ENCODE data around the gene ADAMTS15. TPM values are rescaled to one million over a fixed set of nuclear protein-coding genes. Genes with fewer than 3 reads are reported as not detected.

Gene ADAMTS15
- total and polyA plus RNA-seq, 10 donors = 0.41 to 6.9 (median 2.2) TPM

DNA sequence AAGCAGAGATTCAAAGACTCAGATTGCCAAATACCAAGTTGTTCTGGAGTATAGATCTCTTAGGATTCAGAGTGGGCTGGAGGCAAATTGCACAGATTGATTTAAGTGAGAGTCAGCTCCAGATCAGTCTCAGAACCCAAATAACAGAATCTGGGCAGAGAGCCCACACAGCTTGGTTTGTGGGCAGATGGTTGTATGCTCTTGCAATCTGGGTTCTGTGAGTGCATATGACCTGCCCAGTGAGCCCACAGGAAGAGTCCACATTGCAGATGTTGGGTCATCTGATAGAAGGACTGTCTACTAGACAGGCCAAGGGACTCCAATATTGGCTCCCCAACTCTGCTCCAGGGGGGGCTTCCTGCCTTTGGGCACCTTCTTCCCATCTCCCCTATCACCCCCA, 65.9 kb downstream of the ADAMTS15 start:
- Histone ChIP-seq H3K27me3 (replicated peaks in 1 of 7) (peaks cover 0 to 20% (median 0%) of the 10 kb centered on the region in 7 donors), H3K4me1 (no peaks in the 10 kb centered on the region), H3K27ac (no peak overlapping the region), H3K4me3 (no peak overlapping the region), H3K9me3 (no peaks in the 10 kb centered on the region), H3K36me3 (no peaks in the 10 kb centered on the region)
- intact Hi-C loops (cut with DNase I; ENCODE audit: low total_unique reads) = no loop called here
- no peak for DNase-seq
- TF ChIP-seq, protein P1, sequence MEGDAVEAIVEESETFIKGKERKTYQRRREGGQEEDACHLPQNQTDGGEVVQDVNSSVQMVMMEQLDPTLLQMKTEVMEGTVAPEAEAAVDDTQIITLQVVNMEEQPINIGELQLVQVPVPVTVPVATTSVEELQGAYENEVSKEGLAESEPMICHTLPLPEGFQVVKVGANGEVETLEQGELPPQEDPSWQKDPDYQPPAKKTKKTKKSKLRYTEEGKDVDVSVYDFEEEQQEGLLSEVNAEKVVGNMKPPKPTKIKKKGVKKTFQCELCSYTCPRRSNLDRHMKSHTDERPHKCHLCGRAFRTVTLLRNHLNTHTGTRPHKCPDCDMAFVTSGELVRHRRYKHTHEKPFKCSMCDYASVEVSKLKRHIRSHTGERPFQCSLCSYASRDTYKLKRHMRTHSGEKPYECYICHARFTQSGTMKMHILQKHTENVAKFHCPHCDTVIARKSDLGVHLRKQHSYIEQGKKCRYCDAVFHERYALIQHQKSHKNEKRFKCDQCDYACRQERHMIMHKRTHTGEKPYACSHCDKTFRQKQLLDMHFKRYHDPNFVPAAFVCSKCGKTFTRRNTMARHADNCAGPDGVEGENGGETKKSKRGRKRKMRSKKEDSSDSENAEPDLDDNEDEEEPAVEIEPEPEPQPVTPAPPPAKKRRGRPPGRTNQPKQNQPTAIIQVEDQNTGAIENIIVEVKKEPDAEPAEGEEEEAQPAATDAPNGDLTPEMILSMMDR (IDR thresholded peaks at IDR 0.05 in 8 of 11, conservative IDR thresholded peaks at IDR 0.05 in 3 of 11) = no peak

DNA sequence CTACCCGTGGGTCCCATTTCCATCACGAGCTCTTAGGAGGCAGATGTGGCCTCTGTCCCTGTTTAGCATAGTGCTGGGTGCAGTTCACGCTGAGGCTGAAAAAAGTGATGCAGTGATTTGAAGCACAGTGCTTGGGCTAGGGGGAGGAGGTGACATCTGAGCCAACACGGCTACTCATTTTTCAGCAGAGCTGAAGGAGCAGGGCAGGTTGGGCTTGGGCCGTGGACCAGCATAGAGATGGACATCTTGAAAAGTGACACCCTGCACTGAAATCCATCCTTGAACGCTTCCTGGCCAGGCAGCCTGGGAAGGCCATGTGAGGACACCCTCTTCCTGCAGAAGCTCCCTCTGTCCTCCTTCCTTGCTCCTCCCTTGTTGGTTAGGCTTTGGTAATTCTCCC, 66.4 kb downstream of the ADAMTS15 start:
- intact Hi-C loops (cut with DNase I; ENCODE audit: low total_unique reads) = no loop called here
- TF ChIP-seq POLR2A (IDR thresholded peaks at IDR 0.05) = no peak
- no peak for TF ChIP-seq POLR2AphosphoS5 (IDR thresholded peaks at IDR 0.05)
- TF ChIP-seq, protein P1 (IDR thresholded peaks at IDR 0.05 in 8 of 11, conservative IDR thresholded peaks at IDR 0.05 in 3 of 11) = no peak
- WGBS, 5 donors = 66 to 86% (median 76%) methylated on average over 6 of the region's 6 CpGs
- Histone ChIP-seq H3K27ac (no peak overlapping the region), H3K36me3 (no peaks in the 10 kb centered on the region), H3K27me3 (replicated peaks in 1 of 7) (peaks cover 0 to 20% (median 0%) of the 10 kb centered on the region in 7 donors), H3K9me3 (no peaks in the 10 kb centered on the region), H3K4me1 (no peaks in the 10 kb centered on the region), H3K4me3 (no peak overlapping the region)
- no peak for DNase-seq

DNA sequence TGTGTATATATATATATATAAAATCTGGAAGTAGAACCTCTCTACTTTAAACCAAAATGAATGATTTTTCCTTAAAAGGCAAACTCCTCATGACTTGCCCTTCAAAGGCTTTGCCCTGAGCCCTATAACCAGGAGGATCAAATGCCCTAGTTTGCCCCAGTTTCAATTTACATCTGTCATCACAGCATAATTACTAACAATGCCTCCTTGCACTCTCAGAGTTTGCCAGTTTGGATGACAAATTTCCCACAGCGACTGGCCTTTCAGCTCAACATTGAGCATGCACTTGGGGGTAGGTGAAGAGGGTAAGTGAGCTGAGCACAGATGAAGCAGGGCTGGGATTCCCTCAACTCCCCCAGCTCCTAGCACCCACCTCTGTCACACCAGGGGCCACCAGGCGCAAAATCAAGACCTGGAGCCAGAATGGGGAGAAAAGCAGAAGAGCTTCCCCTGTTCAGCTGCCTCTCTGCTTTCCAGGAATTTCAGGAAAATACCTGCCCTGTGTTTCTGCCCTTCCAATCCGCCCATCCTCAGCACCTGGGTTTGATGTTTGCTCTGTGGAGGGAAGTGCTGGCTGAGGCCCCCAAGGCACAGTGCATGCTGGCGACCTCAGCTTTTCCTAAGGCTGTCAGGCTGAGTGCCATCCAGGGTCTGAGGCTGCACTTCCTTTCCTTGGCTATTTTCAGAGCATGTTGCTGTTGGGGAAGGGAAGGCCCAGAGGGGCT, 67.5 kb downstream of the ADAMTS15 start:
- H3K36me3 ChIP-seq = no peaks in the 10 kb centered on the region
- no peak overlapping the region for H3K4me3 ChIP-seq
- peaks cover 0 to 20% (median 0%) of the 10 kb centered on the region in 7 donors for H3K27me3 ChIP-seq (replicated peaks in 1 of 7)
- 66 to 89% (median 83%) methylated on average over 4 of the region's 4 CpGs for WGBS, 5 donors
- H3K9me3 ChIP-seq = no peaks in the 10 kb centered on the region
- H3K4me1 ChIP-seq = no peaks in the 10 kb centered on the region
- DNase-seq = no peak
- no peak for TF ChIP-seq POLR2A (IDR thresholded peaks at IDR 0.05)
- TF ChIP-seq, protein P1 (IDR thresholded peaks at IDR 0.05 in 8 of 11, conservative IDR thresholded peaks at IDR 0.05 in 3 of 11) = no peak
- TF ChIP-seq POLR2AphosphoS5 (IDR thresholded peaks at IDR 0.05) = no peak
- no peak overlapping the region for H3K27ac ChIP-seq
- intact Hi-C loops (cut with DNase I; ENCODE audit: low total_unique reads) = no loop called here

DNA sequence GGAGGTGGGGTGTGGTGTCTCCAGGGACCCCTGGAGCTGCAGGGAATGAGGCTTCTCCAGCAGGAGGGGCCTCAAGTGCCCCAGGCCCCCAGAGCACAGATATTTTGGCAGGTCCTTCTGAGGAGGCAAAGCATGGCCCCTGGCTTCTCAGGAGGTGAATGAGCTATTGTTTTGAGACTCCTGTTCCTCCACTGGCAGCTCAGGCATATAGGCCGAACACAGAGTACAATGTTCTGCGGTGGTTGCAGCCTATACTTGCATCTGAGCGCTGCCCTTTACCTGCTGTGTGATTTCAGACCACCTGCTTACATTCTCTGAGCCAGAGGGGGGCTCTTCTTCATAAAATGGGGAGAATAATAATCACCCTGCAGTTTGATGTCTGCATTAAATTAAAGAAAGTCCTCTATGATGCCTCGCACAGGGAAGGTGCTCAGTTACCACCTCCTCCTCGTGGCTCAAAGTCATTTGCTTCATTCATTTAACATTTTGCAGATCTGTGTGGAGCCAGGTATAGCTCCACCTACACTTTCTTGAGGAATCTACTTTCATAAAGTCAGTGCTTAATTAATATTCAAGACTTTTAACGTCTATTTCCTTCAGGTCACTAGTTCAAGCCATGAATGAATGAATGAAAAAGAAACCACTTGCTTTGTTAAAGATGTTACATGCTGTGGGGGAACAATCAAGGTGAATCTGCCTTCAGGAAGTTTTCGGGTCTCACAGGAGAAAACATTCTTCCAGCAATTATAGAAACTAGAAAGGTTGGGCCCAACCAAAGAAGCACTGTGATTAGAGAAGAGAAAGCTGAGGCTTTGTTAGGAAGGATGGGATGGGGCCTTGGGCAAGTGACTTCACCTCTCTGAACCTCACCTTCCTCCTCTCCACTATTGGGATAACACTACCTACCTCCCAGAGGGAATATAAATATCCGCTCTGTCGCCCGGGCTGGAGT, 68.4 kb downstream of the ADAMTS15 start:
- no peak for DNase-seq
- 82 to 95% (median 91%) methylated on average over 9 to 10 of the region's 10 CpGs for WGBS, 5 donors
- H3K36me3 ChIP-seq = no peaks in the 10 kb centered on the region
- H3K27me3 ChIP-seq (replicated peaks in 1 of 7) = peaks cover 0 to 20% (median 0%) of the 10 kb centered on the region in 7 donors
- H3K4me3 ChIP-seq = no peak overlapping the region
- H3K9me3 ChIP-seq = no peaks in the 10 kb centered on the region
- no peak overlapping the region for H3K27ac ChIP-seq
- intact Hi-C loops (cut with DNase I; ENCODE audit: low total_unique reads) = no loop called here
- TF ChIP-seq, protein P1 (IDR thresholded peaks at IDR 0.05 in 8 of 11, conservative IDR thresholded peaks at IDR 0.05 in 3 of 11) = no peak
- TF ChIP-seq POLR2A (IDR thresholded peaks at IDR 0.05) (no peak), POLR2AphosphoS5 (IDR thresholded peaks at IDR 0.05) (no peak)
- no peaks in the 10 kb centered on the region for H3K4me1 ChIP-seq
